DND-41 (cell line): Measurements from ENCODE around the gene ANKRD11.

ENCODE experiments used
- CTCF ChIP-seq: IDR thresholded peaks from 2 replicates; pipeline ENCODE4 v1.5.1; 2012; ENCODE audit warnings: borderline replicate concordance, low read length, moderate library complexity, mild to moderate bottlenecking; ENCODE audit not compliant: poor library complexity, severe bottlenecking; ENCODE audit errors: extremely low read depth
- EZH2 ChIP-seq: IDR thresholded peaks from 3 replicates; pipeline ENCODE4 v1.6.1; 2012; ENCODE audit warnings: borderline replicate concordance, low read depth, mild to moderate bottlenecking, moderate library complexity, low read length, inconsistent platforms; ENCODE audit not compliant: severe bottlenecking

DNA sequence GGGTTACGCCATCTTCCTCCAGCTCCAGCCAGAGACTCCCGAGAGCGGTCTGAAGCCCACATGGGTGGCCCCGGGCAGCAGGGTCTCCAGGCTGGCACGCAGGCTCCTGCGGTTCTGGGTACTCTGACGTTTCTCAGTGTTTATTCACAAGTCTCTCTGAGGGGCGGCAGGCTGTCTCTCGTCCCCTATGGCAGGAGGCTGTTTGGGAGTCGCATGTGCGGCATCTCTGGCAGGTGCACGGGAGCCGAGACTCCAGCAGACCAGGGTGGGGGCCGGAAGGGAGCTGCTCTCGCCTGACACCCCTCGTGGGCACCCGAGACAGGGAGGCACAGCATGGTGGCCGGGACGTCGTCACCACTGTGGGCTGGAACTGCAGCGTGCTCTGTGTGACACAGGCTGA lies 224.7 kb downstream of the ANKRD11 start:
- no peak for TF ChIP-seq EZH2
- TF ChIP-seq CTCF = no peak
